Aorta (tissue), 5 donors: ENCODE measurements around the gene LDLRAD4. TPM values are rescaled to one million over a fixed set of nuclear protein-coding genes. Genes with fewer than 3 reads are reported as not detected.

ENCODE experiments used
- ATAC-seq: fragments of 200-7000 bp; cut with Tn5 transposase; one replicate; pipeline ENCODE4 v1.9.1; 2022; ENCODE audit warnings: moderate library complexity; ENCODE audit not compliant: low FRiP score
- DNase-seq, 2 donors: peaks; one replicate each; pipeline ENCODE4 v3.0.0-alpha.2; 2020
- H3K27ac ChIP-seq, 2 donors: one replicate each; pipeline ENCODE4 v1.5.1; 2013; ENCODE audit warnings: low read length in 2 of 2, mild to moderate bottlenecking in 2 of 2, moderate library complexity in 2 of 2, control low read depth in 1 of 2, inconsistent platforms in 1 of 2, low read depth in 1 of 2
- H3K27me3 ChIP-seq, 2 donors: one replicate each; pipeline ENCODE4 v1.6.1; 2013; ENCODE audit warnings: control low read depth in 1 of 2, low read length in 1 of 2, mild to moderate bottlenecking in 1 of 2, moderate library complexity in 1 of 2; ENCODE audit not compliant: insufficient read depth in 2 of 2, control insufficient read depth in 1 of 2
- H3K36me3 ChIP-seq, 2 donors: one replicate each; pipeline ENCODE4 v1.6.1; 2013; ENCODE audit warnings: control low read depth in 1 of 2, low read length in 1 of 2, mild to moderate bottlenecking in 1 of 2; ENCODE audit not compliant: insufficient read depth in 2 of 2, control insufficient read depth in 1 of 2
- H3K4me1 ChIP-seq, 2 donors: one replicate each; pipeline ENCODE4 v1.6.1; 2013; ENCODE audit warnings: low read length in 2 of 2, control low read depth in 1 of 2, mild to moderate bottlenecking in 1 of 2, moderate library complexity in 1 of 2; ENCODE audit not compliant: insufficient read depth in 2 of 2, control insufficient read depth in 1 of 2
- H3K4me3 ChIP-seq, 2 donors: one replicate each; pipeline ENCODE4 v1.5.1; 2013; ENCODE audit warnings: low read length in 2 of 2, control low read depth in 1 of 2, mild to moderate bottlenecking in 1 of 2
- H3K9me3 ChIP-seq: one replicate; pipeline ENCODE4 v1.6.1; 2013; ENCODE audit warnings: mild to moderate bottlenecking, low read length; ENCODE audit not compliant: control insufficient read depth
- WGBS, 2 donors: extraction: QIAGEN DNeasy Blood & Tissue Kit; methylation state at CpG; one replicate each; pipeline ENCODE4 v1.1.7; 2013; 5-methylcytosine and 5-hydroxymethylcytosine counted together
- intact Hi-C, 2 donors: fragments of 100-400 bp; cut with DNase I; formaldehyde crosslinking; loops; one replicate each; pipeline versions ENCODE4 v1.14.2 to v1.15.0; 2022
- polyA plus RNA-seq, 2 donors: library from polyadenylated mRNA; stranded (reverse); fragments of 200-250 nt; gene quantifications; one replicate each; pipeline ENCODE4 v1.2.3, GENCODE V29; 2013
- total RNA-seq, 2 donors: library from RNA; stranded (reverse); fragmentation: NEBNext Ultra II Directional; extraction: Animal tissue kit (Norgen Biotek cat#: 25700); gene quantifications; one replicate each; pipeline ENCODE4 v1.2.1, GENCODE V29; 2021
- donor health status: healthy with polysubstance abuse.
- donor health status: Bipolar disorder and iron deficiency.
- donor health status: DM: no; HTN: no; CAD: no.
- donor health status: DM: no; HTN: no; CAD: no.
- donor health status: DM: yes; HTN: yes; CAD: no.

Gene LDLRAD4
- total and polyA plus RNA-seq, 4 donors = 7.0 to 112 (median 36.9) TPM

GRCh38 chr18:13359210-13359609 is 140.7 kb downstream of the LDLRAD4 start:
- 93 to 94% methylated on average over 2 of the region's 2 CpGs for WGBS, 2 donors
- no peaks in the 10 kb centered on the region for H3K27me3 ChIP-seq
- H3K36me3 ChIP-seq = no peaks in the 10 kb centered on the region
- peaks cover 0 to 3% of the 10 kb centered on the region in 2 donors for H3K4me1 ChIP-seq
- H3K9me3 ChIP-seq = no peaks in the 10 kb centered on the region
- no peak overlapping the region for H3K4me3 ChIP-seq
- ATAC-seq (no peak), DNase-seq (no peak)
- intact Hi-C loops = no loop called here
- no peak overlapping the region for H3K27ac ChIP-seq

DNA sequence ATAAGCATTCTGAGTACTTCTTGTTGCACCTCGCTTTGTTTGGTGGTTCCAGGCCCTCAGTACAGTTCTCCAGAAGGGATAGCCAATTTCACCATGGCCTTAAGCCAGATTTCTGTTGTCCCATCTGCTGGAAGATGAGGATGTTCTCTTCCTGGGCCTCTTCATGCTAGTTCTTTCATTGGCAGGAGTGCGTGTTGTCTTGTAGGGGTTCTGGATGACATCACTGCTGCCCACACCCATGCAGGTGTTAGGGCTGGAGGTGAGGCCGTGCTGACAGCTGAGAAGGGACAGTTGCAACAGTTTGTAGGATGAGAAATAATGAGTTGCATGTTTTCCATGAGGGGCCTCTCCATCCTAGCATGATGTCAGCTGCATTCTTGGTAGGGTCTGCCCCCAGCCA is 142.9 kb downstream of the LDLRAD4 start:
- Histone ChIP-seq H3K9me3 (no peaks in the 10 kb centered on the region), H3K36me3 (no peaks in the 10 kb centered on the region), H3K4me3 (no peak overlapping the region), H3K27ac (no peak overlapping the region), H3K27me3 (no peaks in the 10 kb centered on the region), H3K4me1 (no peaks in the 10 kb centered on the region)
- DNase-seq = no peak
- no peak for ATAC-seq
- 96 to 99% methylated on average over 3 of the region's 3 CpGs for WGBS, 2 donors
- intact Hi-C loops = no loop called here

GRCh38 chr18:13362051-13362450 is 143.5 kb downstream of the LDLRAD4 start:
- no peak for ATAC-seq
- no peak for DNase-seq
- Histone ChIP-seq H3K4me1 (no peaks in the 10 kb centered on the region), H3K9me3 (no peaks in the 10 kb centered on the region), H3K27ac (no peak overlapping the region), H3K36me3 (no peaks in the 10 kb centered on the region), H3K27me3 (no peaks in the 10 kb centered on the region), H3K4me3 (no peak overlapping the region)
- 55 to 64% methylated on average over 8 of the region's 8 CpGs for WGBS, 2 donors
- intact Hi-C loops = no loop called here

- Histone ChIP-seq H3K27ac (no peak overlapping the region), H3K9me3 (no peaks in the 10 kb centered on the region), H3K4me3 (no peak overlapping the region), H3K4me1 (no peaks in the 10 kb centered on the region), H3K27me3 (no peaks in the 10 kb centered on the region), H3K36me3 (no peaks in the 10 kb centered on the region)
- ATAC-seq = no peak
- 84 to 90% methylated on average over 2 of the region's 2 CpGs for WGBS, 2 donors
- intact Hi-C loops = no loop called here
- DNase-seq = no peak
These were observed 144.0 kb downstream of the LDLRAD4 start for GRCh38 chr18:13362607-13363006.

DNA sequence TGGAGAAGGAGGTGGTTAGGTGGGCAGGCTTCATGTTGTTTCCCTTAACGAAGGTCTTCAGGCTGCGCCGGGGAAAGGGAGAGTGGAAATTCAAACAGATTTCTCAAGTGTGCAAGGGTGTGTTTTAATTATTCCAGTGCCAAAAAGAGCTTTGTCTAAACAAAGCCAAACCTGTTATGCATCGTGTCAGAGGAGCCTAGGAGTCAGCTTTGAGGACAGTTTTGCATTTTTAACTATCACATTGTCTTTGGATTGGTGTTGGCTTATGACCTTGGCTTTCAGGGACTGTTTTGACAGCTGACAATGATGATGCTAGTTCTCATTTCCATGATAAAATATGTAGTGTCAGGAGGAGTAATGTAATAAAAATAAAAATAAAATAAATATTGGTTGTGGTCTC is 144.8 kb downstream of the LDLRAD4 start:
- WGBS, 2 donors = 73 to 74% methylated on average over 4 of the region's 4 CpGs
- no peak for ATAC-seq
- intact Hi-C loops = no loop called here

DNA sequence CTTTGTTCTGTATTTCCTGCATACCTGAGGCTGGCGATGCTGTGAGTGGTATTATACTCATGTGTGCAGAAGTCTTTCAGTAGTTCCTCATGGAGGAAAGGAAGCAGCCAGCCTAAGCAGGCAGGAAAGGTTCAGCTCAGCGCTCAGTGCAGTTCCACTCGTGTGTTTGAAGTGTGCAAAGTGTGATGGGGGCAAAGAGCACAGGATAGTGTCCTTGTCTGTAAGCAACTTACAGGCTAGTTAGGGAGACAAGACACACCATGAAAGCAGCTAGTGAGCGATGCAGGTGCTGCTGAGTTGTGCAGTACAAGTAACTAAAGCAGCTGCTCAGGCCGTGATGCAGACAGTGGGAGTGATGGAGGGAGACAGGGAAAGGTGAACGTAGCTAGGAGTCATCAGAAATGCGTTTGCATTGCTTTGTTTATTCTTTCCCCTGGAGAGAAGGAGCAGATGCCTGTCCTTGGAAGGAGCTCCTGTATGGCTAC is 146.2 kb downstream of the LDLRAD4 start:
- Histone ChIP-seq H3K27me3 (no peaks in the 10 kb centered on the region), H3K4me3 (no peak overlapping the region), H3K4me1 (no peaks in the 10 kb centered on the region), H3K36me3 (no peaks in the 10 kb centered on the region), H3K27ac (no peak overlapping the region), H3K9me3 (no peaks in the 10 kb centered on the region)
- 82 to 86% methylated on average over 7 of the region's 7 CpGs for WGBS, 2 donors
- DNase-seq (no peak), ATAC-seq (no peak)
- intact Hi-C loops = no loop called here

More for the DNA sequence above, 144.8 kb downstream of the LDLRAD4 start:
- Histone ChIP-seq H3K4me3 (no peak overlapping the region), H3K27me3 (no peaks in the 10 kb centered on the region), H3K36me3 (no peaks in the 10 kb centered on the region), H3K4me1 (no peaks in the 10 kb centered on the region), H3K27ac (no peak overlapping the region), H3K9me3 (no peaks in the 10 kb centered on the region)
- DNase-seq = no peak

DNA sequence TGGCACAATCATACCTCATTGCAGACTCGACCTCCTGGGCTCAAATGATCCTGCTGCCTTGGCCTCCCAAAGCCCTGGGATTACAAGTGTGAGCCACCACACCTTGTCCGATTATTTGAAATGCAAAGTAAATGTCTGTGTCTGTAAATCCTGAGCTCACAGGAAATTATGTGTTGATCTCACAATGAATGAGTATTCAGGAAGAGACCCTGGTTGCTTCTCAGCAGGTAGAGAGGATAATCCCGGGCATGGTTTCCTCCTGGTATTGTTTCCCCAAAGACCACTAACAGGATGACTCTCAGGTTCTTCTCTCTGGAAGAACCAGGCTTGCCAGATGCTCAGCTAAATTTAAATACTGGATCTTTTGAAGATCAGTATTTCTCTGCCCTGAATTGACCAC is 147.6 kb downstream of the LDLRAD4 start:
- DNase-seq (no peak), ATAC-seq (no peak)
- no peak overlapping the region for H3K4me3 ChIP-seq
- no peaks in the 10 kb centered on the region for H3K36me3 ChIP-seq
- no peaks in the 10 kb centered on the region for H3K27me3 ChIP-seq
- H3K27ac ChIP-seq = no peak overlapping the region
- WGBS, 2 donors = 91 to 93% methylated on average over 3 of the region's 3 CpGs
- intact Hi-C loops = no loop called here
- peaks cover 0 to 2% of the 10 kb centered on the region in 2 donors for H3K4me1 ChIP-seq
- H3K9me3 ChIP-seq = no peaks in the 10 kb centered on the region

DNA sequence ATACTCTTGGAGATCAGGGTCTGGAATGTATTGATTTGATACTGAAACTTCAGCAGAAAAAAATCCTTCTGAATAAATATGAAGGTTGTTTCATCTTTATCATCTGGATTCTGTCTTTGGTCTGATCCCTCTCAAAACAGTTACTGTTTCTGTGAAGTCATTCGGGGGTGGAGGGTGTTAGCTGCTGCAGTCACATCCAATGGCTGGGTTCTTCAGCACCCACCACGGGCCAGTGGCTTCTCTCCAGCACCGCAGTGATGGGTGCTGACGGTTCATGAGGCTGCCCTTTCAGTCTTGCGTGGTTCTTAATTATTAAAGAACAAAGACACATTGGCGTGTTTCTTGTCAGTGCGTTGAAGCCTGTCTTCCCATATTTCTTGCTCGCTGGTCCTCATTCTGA is 148.0 kb downstream of the LDLRAD4 start:
- H3K4me1 ChIP-seq = peaks cover 0 to 2% of the 10 kb centered on the region in 2 donors
- no peak for DNase-seq
- H3K36me3 ChIP-seq = no peaks in the 10 kb centered on the region
- H3K4me3 ChIP-seq = no peak overlapping the region
- 85 to 89% methylated on average over 8 of the region's 8 CpGs for WGBS, 2 donors
- ATAC-seq = no peak
- intact Hi-C loops = no loop called here
- H3K9me3 ChIP-seq = no peaks in the 10 kb centered on the region
- no peak overlapping the region for H3K27ac ChIP-seq
- H3K27me3 ChIP-seq = no peaks in the 10 kb centered on the region

DNA sequence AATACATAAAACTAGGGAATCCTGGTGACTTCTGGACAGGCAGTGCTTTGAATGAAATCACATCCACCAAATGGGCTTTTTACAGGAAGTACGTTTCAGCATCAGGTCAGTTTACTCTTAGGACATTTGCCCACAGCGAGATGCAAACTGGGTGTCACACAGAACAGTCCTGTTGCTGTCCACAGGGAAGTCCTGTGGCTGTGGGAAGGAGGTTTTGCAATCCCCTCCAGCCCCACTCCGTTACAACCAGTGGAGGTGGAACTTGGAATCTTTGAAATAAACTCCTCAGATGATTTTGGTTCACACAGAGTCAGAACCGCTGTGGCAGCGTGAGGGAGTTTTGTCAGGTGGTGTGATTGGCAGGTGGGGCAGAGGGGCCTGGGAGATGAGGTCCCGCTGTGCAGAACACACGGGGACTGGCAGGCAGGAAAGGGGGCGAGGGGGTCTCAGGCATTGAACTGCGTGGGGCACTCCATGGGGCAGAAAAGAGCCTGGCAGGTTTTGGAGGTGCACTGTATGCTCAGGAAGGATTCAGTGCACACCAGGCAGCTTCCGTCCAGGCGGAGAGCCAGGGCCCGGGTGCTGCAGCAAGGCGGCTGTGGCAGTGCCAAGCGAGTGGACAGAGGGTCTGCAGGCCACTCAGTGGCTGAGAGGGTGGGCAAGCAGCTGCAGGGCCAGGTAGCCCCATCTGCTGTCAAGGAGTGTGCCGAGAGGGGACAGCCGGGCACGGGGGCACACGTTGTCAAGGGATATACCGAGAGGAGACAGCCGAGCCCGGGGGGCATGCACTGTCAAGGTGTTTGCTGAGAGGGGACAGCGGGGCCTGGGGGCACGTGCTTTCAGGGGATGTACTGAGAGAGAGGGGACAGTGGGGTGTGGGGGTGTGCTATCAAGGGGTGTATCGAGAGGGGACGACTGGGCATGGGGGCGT is 148.7 kb downstream of the LDLRAD4 start:
- intact Hi-C loops = no loop called here
- no peak for ATAC-seq

More for the DNA sequence above, 148.7 kb downstream of the LDLRAD4 start:
- H3K27ac ChIP-seq = no peak overlapping the region
- peak in 1 of 2 donors; percentile 74 for DNase-seq
- H3K4me3 ChIP-seq = no peak overlapping the region
- peaks cover 0 to 2% of the 10 kb centered on the region in 2 donors for H3K4me1 ChIP-seq
- no peaks in the 10 kb centered on the region for H3K9me3 ChIP-seq
- H3K36me3 ChIP-seq = no peaks in the 10 kb centered on the region
- no peaks in the 10 kb centered on the region for H3K27me3 ChIP-seq
- WGBS, 2 donors = 83 to 88% methylated on average over 26 of the region's 26 CpGs
